H4 (cell line): ENCODE results near the gene SPSB3. TPM values are rescaled to one million over a fixed set of nuclear protein-coding genes. Genes with fewer than 3 reads are reported as not detected.

Experiments used
- DNase-seq: peaks from one replicate; pipeline ENCODE4 v3.0.0-alpha.2; 2015; ENCODE audit warnings: low spot score
- total RNA-seq: library from RNA; depleted of rRNA; stranded (reverse); fragments of >200 nt; shearing (Covaris generic); gene quantifications from 2 replicates; pipeline ENCODE4 v1.2.3, GENCODE V29; 2014

SPSB3 gene
- total RNA-seq, 1 experiment from 2014 or later, result 20.1 TPM

DNA sequence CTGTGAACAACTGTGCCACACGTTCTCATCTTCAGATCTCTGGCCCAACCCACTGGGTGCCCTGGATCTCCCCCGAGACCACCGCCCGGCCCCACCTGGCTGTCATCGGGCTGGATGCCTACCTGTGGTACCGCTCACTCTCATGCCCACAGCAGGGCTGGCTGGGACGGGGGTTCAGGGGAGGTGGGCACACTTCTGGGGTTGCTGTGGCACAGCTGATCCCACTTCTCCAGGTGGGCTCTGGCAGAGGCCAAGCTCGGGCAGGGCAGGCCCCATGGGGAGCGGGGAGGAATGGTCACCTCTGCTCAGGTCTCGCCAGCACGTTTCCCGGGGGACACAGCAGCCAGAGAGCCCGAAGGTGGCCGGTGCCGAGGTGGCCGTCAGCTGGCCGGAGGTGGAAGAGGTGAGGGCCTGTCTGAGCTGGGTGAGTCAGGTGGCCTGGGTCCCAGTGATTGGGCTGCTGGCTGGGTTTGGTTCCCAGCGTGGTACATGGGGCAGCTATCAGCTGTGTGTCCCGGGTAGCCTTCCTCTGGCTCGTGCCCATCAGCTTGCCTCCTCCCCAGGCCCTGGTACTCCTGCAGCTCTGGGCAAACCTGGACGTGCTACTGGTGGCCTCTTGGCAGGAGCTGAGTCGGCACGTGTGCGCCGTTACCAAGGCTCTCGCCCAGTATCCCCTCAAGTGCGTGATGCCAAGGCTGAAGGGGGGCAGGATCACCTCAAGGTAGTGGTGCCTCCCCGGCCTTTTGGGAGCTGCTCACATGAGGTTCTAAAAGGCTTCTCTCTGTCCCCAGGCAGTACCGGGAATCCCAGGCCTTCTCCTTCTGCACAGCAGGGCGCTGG, 7.1 kb downstream of the SPSB3 start:
- DNase-seq, result no peak

DNA sequence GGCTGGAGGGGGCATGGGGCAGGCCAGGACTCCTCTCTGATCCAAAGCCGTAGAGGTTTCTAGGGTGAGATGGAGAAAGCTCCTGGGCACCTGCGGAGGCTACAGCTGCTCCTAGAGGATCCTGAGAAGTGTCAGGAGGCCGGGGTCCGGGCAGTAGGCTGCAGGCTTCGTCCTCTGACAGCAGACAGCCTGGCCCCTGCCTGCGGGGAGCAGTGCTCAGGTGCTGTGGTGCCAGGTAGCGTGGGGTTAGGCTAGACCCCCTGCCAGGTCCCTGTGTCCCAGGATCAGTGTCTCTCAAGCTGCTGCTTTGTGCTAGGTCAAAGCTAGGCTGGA, 8.0 kb downstream of the SPSB3 start:
- no peak for DNase-seq

DNA sequence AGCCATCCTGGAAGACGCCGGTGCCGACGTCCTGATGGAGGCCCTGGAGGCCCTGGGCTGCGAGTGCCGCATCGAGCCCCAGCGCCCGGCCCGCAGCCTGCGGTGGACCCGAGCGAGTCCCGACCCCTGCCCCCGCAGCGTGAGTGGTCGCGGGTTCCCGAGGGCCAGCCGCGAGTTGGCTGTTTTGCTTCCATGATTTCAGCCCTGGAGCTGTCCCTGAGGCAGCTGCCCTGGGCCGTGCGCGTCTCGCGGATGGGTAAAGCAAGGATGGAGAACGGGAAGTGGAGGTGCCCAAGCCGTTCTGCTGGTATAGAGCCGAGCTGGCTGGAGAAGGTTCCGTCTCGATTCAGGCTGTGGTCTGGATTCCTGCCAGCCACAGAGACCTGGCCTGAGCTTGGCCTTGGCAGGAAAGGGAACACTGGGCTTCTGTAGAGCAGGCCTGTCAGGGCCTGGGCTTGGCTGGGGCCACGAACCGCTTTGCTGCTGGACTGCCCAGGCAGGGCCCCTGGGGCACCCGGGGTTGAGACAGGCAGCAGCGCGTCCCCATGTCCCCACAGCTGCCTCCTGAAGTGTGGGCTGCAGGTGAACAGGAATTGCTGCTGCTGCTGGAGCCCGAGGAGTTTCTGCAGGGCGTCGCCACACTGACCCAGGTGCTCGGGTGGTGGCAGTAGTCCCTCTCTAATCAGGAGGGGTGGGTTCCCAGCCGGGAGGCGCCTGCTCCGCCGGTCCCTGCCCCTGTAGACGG, 8.5 kb downstream of the SPSB3 start:
- no peak for DNase-seq

DNA sequence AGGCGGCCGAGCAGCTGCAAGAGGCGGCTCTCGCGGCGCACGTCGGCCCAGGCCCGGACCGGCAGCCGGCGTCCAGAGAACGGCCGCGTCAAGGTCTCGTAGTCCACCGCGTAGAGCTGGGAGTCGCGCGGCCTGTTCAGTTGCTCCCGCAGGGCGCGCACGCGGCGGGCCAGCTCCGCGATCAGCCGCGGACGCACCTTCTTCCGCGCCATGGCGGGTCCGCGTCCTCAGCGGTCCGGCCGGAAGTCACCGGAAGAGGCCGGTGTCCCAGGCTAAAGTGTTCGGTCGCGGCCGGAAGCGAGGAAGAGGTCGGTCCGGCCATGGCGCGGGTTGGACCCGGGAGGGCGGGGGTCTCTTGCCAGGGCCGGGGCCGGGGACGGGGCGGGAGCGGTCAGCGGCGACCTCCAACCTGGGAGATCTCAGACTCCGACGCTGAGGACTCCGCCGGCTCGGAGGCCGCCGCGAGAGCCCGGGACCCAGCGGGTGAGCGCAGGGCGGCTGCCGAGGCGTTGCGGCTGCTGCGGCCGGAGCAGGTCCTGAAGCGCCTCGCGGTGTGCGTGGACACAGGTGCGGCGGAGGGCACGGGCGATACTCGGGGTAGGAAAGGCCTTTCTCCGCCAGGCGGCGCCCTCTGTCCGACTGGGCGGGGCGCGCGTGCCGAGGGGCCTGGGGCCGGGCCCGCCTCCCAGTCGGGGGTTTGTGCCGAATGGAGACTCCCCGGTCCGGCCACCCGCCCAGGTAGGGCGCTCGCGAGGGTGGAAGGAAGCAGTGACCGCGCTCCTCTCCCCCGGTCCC, 9.3 kb downstream of the SPSB3 start, which contains the start of gene MRPS34:
Gene MRPS34 (minus strand): TSS at position 227 of the 795 bp plus-strand sequence. CDS start 15 bp downstream, at position 212.
- DNase-seq, result peak; percentile 69

DNA sequence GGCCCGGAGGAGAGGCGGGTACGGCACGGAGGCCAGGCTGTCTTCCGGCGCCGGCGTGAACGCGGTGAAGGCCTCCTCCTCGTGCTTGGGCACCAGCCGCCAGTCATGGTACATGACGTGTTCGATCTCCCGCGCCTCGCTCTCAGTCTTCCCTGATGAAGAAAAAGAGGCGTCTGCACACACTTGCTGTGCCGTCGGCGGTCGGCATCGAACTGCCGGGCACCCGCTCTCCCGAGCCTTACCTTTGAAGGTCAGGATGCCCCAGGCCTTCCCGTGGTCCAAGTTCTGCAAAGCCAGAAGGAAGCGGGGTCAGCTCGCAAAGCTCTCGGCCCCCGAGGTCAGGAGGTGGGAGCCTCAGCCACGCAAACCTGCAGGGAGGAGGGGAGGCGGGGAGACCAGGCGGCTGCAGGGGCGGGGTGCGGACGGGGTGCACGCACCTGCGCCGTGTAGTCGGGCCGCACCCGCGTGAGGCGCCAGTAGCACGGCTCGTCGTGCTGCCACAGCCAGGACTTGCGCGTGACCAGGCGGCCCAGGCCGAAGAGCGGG, 9.9 kb downstream of the SPSB3 start, which contains the start of gene EME2:
Gene EME2 (plus strand): TSS at position 449 of the 546 bp plus-strand sequence. CDS start 418 bp downstream, outside the sequence.
- DNase-seq, result no peak

DNA sequence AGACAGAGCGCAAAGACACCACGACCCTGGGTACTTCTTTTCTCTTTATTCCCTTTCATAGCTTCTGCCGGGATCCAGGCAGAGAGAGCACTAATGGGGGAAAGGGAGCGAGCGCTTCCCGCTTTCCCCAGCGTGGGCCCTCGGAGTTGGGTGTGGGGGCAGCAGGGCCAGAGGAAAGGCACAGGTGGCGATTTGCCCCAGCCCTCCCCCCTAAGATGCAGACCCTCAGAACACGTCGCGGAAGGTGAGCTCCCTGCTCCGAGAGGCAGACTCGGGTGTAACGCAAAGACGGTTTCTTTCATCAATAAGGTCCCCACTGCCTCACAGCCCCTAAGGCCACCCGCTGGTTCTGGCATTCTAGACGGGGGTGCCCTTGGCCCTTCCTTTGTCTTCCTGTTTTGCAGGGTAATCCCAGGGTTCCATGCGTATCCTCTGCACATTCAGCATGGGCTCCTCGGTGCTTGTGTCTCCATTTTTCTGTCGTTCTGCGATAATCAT, 10.5 kb downstream of the SPSB3 start:
- no peak for DNase-seq

DNA sequence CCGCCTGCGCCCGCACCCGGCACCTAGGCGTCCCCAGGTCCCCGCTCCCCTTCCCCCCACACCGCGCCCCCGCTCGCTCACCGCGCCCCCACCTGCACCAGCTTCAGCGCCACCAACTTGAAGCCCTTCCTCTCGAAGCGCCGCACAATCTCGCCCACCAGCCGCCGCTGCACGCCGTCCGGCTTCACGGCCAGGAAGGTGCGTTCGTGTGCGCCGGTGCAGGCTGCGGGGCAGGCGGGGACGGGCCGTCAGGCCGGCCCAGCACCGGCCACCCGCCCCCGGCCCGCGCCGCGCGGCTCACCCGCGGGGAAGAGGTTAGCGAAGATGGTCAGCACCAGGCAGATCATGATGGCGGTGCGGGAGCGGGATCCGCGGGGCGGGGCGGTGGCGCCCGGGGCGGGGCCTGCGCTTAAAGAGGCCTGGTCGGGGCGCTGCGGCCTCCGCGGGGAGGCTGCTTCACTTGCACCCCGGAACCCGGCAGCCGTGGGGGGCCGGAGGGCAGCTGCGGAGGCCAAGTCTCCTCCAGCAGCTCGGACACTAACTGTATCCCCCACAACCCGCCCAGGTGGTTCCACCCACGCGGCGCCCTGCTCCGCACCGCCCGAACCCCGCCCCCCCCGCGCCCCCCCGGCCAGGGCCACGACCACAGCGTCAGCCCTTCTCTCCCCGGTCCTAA, 11.0 kb downstream of the SPSB3 start, which contains the start of gene NME3:
Gene NME3 (minus strand): TSS at position 356 of the 676 bp plus-strand sequence. CDS start 9 bp downstream, at position 347.
- no peak for DNase-seq

DNA sequence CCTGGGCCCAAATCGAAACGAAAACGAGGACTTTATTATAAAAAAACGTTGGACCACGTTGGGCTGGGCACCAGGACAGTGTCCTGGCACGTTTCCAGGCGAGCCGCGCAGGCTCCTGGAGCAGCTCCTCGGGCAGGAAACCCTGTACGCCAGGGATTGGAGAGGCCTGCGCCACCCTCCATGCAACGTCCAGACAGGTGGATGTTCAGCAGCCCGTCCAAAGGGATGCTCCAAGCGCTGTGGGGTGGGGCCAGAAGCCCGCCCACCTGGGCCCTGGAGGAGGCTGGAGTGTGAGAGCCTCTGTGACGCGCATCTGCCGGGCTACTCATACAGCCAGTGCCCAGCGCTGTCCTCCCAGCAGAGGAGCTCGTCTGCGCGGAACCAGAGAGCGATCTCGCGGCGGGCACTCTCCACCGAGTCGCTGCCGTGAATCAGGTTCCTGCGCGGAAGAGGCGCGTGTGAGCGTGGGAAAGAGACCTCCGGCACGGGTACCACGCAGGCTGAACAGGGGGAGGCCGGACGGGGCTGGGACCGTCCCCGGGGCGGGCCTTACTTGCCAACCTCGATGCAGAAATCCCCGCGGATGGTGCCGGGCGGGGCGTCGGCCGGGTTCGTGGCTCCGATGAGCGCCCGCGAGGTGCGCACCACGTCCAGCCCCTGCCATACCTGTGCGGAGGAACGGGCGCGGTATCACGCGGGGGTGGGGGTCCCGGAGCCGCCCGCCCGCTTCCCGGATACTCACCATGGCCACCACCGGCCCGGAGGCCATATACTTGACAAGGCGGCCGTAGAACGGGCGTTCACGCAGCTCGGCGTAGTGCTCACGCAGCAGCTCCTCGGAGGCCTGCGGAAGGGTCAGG, 11.8 kb downstream of the SPSB3 start:
- DNase-seq, result no peak

DNA sequence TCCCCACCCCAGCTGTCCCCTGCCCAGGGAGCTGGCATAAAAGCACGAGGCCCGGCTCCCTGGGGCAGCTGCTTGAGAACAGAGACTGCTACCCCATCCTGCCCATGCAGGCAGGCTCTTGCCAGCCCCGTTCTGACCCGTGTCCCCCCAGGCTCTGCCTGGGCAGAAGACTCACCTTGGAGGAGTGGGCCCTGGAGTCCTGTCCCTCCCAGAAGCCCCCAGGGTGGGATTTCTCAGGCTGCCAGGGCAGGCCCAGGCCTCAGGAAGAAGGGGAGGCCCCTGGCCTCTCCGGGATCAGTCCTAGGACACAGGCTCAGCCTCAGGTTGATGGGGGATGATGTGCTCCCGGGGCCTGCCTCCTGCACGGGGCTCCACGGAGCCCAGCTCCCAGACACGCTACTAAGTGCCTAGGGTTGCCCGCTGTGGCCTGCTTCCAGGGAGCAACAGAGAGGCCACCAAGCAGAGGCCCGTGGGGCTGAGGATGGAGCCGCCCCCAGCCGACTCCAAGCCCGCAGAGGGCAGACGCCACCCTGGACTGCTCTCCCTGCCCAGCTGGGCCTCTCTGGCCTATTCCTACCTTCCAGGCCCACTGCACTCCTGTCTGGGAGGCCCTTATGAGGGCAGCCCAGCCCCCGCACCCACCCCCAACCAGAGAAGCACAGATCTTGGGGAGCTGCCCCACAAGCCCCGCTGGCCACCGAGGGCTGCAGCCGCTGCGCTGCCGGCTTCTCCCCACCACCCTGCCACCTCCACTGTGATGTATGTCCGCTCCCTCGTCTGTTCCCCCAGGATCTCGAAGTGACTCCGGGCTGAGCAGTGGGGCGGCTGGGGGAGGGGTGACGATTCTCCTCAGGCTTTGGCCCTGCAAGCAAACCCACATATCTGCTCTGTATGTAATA, 12.7 kb downstream of the SPSB3 start:
- no peak for DNase-seq

DNA sequence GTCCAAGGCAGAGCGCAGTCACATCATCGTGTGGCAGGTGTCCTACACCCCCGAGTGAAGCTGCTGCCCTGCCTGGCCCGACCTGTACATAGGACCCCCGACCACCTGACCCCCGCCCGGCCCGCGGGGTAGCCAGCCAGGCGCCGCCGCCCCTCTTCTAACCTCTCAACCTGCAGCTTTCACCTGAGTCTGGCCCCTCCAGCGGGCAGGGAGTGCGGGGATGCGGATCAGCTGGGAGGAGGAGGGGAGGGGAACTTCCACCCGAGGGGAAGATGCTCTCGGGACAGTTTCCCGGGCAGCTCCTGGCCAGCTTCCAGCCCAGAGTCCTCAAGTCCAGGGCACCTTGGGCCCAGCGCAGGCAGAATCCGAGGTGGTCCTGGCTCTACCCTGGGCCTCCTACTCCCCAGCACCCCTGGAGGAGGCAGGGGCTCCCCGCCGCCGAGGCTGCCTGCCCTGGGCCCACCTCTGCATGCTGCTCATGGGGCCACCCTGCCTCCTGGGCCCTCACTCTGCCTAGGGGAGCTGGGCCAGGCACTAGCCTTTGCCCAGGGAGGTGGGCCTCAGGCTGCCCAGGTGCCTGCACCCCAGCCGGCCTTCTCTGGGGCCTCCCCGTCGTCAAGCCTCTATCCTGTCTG, 13.5 kb downstream of the SPSB3 start:
- no peak for DNase-seq

DNA sequence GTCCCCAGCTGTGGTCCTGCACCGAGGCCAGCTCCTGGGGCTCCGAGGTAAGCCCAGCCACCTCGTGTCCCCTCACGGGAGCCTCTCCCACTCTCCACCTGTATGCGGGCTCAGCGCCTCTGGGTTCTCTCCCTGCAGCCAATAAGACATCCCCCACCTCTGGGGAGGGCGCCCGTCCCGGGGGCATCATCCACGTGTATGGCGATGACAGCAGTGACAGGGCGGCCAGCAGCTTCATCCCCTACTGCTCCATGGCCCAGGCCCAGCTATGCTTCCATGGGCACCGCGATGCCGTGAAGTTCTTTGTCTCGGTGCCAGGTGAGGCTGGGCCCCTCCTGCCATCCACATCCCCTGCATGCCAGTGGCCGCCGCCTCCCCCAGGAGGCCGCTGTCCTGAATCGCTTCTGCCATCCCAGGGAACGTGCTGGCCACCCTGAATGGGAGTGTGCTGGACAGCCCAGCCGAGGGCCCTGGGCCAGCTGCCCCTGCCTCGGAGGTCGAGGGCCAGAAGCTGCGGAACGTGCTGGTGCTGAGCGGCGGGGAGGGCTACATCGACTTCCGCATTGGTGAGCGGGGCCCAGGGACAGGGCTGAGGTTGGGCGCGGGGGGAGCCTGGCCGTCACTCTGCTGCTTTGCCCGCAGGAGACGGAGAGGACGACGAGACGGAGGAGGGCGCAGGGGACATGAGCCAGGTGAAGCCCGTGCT, 14.2 kb downstream of the SPSB3 start:
- no peak for DNase-seq

DNA sequence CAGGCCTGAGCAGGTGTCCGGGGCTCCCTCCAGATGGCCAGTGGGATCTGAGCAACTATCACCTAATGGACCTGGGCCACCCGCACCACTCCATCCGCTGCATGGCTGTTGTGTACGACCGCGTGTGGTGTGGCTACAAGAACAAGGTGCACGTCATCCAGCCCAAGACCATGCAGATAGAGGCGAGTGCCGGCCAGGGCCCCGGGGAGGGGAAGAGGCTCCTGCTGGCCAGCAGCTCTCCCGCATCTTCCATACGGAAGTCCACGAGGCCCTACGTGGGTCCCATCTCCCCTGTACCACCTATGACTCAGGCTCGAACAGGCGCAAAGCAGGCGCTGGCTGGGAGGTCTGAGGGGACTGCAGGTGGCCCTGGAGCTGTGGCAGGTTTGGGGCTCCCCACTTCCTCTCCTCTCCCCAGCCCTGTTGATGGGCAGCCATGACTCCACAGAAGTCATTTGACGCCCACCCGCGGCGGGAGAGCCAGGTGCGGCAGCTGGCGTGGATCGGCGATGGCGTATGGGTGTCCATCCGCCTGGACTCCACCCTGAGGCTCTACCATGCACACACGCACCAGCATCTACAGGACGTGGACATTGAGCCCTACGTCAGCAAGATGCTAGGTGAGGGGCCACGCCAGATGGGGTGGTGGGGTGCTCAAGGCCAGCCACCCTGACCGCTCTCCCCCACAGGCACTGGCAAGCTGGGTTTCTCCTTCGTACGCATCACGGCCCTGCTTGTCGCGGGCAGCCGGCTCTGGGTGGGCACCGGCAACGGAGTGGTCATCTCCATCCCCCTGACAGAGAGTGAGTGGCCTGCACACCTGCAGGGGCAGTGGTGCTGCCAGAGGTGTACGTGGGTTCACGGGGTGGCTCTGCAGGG, 15.0 kb downstream of the SPSB3 start:
- no peak for DNase-seq

DNA sequence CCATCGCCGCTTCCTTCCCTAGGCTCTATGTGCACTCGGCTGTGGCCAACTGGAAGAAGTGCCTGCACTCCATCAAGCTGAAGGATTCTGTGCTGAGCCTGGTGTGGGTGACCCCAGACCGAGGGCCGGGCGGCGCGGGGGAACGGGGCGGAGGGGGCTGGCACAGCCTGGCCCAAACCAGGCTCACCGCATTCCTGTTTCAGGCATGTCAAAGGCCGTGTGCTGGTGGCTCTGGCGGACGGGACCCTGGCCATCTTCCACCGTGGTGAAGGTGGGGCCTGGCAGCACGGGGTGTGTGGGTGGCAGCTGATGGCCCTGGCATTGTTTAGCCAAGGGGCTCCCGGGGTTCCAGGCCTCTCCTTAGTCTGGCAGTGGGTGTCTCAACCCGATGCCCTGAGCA, 15.7 kb downstream of the SPSB3 start:
- no peak for DNase-seq

DNA sequence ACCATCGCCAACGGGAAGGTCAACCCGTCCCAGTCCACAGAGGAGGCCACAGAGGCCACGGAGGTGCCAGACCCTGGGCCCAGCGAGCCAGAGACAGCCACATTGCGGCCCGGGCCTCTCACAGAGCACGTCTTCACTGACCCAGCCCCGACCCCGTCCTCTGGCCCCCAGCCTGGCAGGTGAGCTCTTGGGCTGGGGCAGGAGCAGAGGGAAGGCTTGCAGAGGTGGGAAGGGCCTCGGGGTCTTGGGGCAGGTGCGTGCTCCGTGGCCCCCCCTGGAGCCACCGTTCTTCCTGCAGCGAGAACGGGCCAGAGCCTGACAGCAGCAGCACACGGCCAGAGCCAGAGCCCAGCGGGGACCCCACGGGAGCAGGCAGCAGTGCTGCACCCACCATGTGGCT, 16.1 kb downstream of the SPSB3 start:
- DNase-seq, result no peak

DNA sequence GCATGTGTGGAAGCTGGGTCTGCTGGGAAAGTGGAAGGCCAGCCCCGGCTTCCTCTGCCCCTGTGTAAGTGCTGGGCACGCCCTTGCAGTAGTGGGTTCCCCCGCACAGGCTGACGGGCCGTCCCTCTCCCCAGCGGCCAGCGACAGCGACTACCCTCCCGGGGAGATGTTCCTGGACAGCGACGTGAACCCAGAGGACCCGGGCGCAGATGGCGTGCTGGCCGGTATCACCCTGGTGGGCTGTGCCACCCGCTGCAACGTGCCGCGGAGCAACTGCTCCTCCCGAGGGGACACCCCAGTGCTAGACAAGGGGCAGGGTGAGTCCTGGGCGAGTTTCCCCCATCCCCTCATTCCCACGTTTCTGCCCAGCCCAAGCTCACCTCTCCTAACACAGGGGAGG, 16.5 kb downstream of the SPSB3 start:
- no peak for DNase-seq

DNA sequence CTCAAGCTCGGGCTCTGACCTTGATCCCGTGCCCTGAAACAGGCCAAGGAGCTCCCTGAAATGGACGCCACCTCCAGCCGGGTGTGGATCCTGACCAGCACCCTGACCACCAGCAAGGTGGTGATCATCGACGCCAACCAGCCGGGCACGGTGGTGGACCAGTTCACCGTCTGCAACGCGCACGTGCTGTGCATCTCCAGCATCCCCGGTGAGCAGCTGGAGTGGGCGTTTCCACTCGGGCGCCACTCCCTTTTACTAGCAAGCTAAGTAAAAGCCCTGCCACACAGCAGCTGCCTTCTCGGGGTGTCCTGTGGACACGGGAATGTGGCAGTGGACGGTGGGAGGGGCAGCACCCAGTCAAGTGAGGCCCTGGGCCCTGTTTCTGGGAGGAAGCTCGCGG, 17.4 kb downstream of the SPSB3 start:
- no peak for DNase-seq
